HEK293T (cell line): ENCODE results near the gene VPS29.

Experiments
- ARNT ChIP-seq: fragments of 450-650 bp; IDR thresholded peaks from 2 replicates; pipeline ENCODE4 v1.6.1; 2017; ENCODE audit warnings: mild to moderate bottlenecking
- BHLHE40 ChIP-seq: fragments of 450-650 bp; IDR thresholded peaks from 2 replicates; pipeline ENCODE4 v1.6.1; 2016; ENCODE audit warnings: mild to moderate bottlenecking, moderate library complexity, borderline replicate concordance
- ELF4 ChIP-seq: fragments of 450-650 bp; IDR thresholded peaks from 2 replicates; pipeline ENCODE4 v1.6.1; 2017; ENCODE audit warnings: antibody characterized with exemption
- FOXA1 ChIP-seq: fragments of 450-650 bp; IDR thresholded peaks from 2 replicates; pipeline ENCODE4 v1.6.1; 2016; ENCODE audit warnings: mild to moderate bottlenecking
- FOXK2 ChIP-seq: fragments of 450-650 bp; IDR thresholded peaks from 2 replicates; pipeline ENCODE4 v1.6.1; 2016; ENCODE audit warnings: mild to moderate bottlenecking
- FOXM1 ChIP-seq: fragments of 450-650 bp; IDR thresholded peaks from 2 replicates; pipeline ENCODE4 v1.6.1; 2017; ENCODE audit warnings: mild to moderate bottlenecking, borderline replicate concordance
- HDGF ChIP-seq: fragments of 450-650 bp; IDR thresholded peaks from 2 replicates; pipeline ENCODE4 v1.6.1; 2017; ENCODE audit warnings: antibody characterized with exemption, borderline replicate concordance
- NFRKB ChIP-seq: fragments of 450-650 bp; IDR thresholded peaks from 2 replicates; pipeline ENCODE4 v1.6.1; 2016; ENCODE audit warnings: mild to moderate bottlenecking, moderate library complexity
- SP1 ChIP-seq: fragments of 450-650 bp; IDR thresholded peaks from 2 replicates; pipeline ENCODE4 v1.6.1; 2017
- SUZ12 ChIP-seq: fragments of 450-650 bp; IDR thresholded peaks from 2 replicates; pipeline ENCODE4 v1.6.1; 2016; ENCODE audit warnings: mild to moderate bottlenecking
- ZNF384 ChIP-seq: fragments of 450-650 bp; IDR thresholded peaks from 2 replicates; pipeline ENCODE4 v1.6.1; 2016

DNA sequence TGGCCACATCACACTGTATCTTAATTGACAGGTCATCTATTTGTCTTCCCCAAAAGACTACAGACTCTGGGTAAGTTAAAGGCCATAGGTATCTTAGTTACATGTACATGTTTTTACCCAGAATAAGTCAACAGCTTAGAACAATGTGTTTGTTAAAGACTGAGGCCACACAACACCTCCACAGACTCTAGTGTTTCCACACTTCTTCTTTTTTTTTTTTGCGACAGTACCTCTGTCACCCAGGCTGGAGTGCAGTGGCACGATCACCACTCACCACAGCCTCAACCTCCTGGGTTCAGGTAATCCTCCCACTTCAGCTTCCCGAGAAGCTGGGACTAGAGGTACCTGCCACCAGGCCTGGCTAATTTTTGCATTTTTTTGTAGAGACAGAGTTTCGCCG lies 35.1 kb downstream of the VPS29 start:
- no peak for TF ChIP-seq FOXA1
- no peak for TF ChIP-seq ARNT
- no peak for TF ChIP-seq FOXK2
- no peak for TF ChIP-seq NFRKB
- TF ChIP-seq SUZ12 = no peak
- TF ChIP-seq HDGF = no peak
- TF ChIP-seq FOXM1 = no peak
- no peak for TF ChIP-seq SP1
- TF ChIP-seq BHLHE40 = no peak
- TF ChIP-seq ELF4 = no peak
- no peak for TF ChIP-seq ZNF384
